Heart left ventricle (tissue), 13 donors: ENCODE measurements around the gene SHE.

Experiments
- CTCF ChIP-seq, 12 donors: fragments of 200-600 bp; sonication (generic) in 4 of 12; IDR thresholded peaks; one replicate each; pipeline versions ENCODE4 v1.5.0 to v1.8.0; 2018 to 2022; ENCODE audit warnings: antibody characterized with exemption in 12 of 12, mild to moderate bottlenecking in 5 of 12
- POLR2A ChIP-seq, 2 donors: fragments of 450-650 bp; IDR thresholded peaks; one replicate each; pipeline ENCODE4 v1.6.1; 2017; ENCODE audit warnings: antibody characterized with exemption in 2 of 2, mild to moderate bottlenecking in 2 of 2, moderate library complexity in 2 of 2
- donor health status: ischemic (EF 13 %, LVEDD 7.1; RV severe dilation, severe dysfunction).
- donor health status: DM: no; HTN: yes; CAD: no.
- donor health status: DM: no; HTN: no; CAD: no.
- donor health status: ischemic (EF 25% LVEDD 6.9; RV normal size, moderate dysfunction).
- donor health status: ischemic (EF 25% LVEDD 5.7; RV mildly dilated, moderate dysfunction).
- donor health status: ischemic (EF 35%, LVEDD 5.7; RV mildly dilated, moderate dysfunction).
- donor health status: nonischemic (EF 11% LVEDD 7.7; RV severe dilation, severe dysfunction).
- donor health status: DM: yes; HTN: yes; CAD: no.
- donor health status: PGD.
- donor health status: ischemic (EF 29% LVEDD 5.4; RV normal size, mild dysfunction).
- donor health status: nonischemic (EF 23%, LVEDD 6.1; RV moderate dilation, normal function).

GRCh38 chr1:154497026-154497806, 5.0 kb downstream of the SHE start:
- TF ChIP-seq POLR2A (IDR thresholded peaks at IDR 0.05), result no peak
- no peak for TF ChIP-seq CTCF (IDR thresholded peaks at IDR 0.05)
